Measurements from ENCODE around the gene ELOVL4.

GRCh38 chr6:79943133-79943532, 4.2 kb downstream of the ELOVL4 start:
- TF ChIP-seq CTCF (IDR thresholded peaks at IDR 0.05) = no peak
- TF ChIP-seq POLR2A (IDR thresholded peaks at IDR 0.05) = no peak

Measured in thyroid gland (tissue), 4 donors.